SKM-1 (cell line): ENCODE measurements around the gene DNAAF1.
"Not testable (repeated sequence)": the region's sequence is repeated elsewhere in the genome, so short reads cannot be mapped to it uniquely, and the experiment has no call there.

ENCODE experiments used
- DNase-seq: peaks from one replicate; lab custom pipeline; 2025; ENCODE audit not compliant: unreplicated experiment; lab: John Stamatoyannopoulos, UW

The DNAAF1 gene

DNA sequence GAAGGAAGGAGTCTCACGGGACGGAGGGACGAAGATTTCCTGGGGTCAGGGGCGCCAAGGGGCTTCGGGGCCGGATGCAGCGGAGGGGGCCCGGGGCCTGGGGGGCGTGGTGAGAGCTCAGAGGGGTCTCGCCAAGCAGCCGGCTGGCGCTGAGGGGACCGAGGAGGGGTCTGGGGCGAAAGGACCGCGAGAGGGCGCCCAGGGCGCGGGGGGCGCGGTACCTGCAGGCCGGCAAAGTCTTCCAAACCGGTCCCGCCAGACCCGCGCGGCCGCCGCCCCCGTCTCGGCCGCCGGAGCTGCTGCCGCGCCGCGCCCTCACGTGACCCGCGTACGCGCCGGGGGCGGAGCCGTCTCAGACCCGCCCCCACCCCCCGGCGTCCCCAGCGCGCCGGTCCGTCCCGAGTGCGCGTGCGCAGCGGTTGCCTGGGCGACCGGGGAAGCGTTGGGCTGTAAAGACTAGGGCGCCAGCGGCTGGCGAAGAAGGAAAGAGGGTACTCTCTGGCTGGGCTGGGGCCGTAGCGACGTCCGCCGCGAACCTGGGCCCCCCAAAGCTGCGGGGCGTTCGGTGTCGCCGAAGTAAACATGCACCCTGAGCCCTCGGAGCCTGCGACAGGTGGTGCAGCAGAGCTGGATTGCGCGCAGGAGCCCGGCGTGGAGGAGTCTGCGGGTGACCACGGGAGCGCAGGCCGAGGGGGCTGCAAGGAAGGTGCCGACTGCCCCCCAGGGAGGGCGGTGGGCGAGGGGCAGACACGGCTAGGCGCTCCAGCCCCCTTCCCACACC, at the start of gene DNAAF1, which contains the start of gene HSDL1:
Gene DNAAF1 (plus strand): TSS at position 450 of the 781 bp plus-strand sequence. CDS start 133 bp downstream, at position 583.
Gene HSDL1 (minus strand): TSS at position 319 of the 781 bp plus-strand sequence. CDS start 13,856 bp downstream, outside the sequence.
- peak; percentile 72 for DNase-seq

DNA sequence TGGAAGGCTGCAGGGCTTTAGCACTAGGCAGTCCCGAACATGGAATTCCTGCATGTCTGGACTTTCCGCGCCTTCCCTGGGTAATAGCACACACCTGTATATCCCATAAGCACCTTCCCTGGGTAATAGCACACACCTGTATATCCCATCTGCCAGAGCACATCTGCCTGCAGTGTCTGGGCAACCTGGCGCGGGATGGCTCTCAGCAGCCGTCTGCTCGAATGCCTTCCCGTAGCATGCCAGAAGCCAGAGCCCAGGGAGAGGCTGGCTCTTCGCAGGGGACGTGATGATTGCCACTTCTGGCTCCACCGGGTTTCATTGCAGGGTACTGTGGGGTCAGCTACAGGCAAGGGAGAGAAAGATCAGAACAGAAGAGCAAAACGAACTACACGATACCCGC, 49.6 kb upstream of the DNAAF1 start:
- DNase-seq = no peak

DNA sequence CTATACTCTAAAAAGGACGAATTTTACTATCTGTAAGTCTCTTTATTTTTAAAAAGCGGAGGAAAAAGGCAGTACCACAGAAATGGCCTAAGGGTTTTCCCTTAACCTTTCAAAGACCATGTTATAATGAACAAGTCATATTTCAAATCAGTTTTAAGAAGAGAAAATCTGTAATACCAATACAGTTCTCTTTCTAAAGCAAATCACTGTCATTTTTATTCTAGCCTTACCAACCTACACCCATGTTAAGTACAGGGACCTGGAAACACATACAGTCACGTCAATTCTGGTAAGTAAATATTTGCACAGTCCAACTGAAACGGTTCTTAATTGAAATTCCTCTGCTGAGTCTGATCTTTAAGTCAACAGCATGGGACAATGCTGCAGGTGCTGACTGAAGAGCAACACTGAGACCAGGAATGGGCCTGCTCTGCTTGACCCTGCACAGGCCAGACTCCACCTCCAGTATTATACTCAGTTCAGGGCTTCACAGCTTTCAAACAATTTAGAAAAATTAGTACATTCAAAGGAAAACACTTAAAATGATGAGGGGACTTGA, 48.6 kb upstream of the DNAAF1 start:
- no peak for DNase-seq

DNA sequence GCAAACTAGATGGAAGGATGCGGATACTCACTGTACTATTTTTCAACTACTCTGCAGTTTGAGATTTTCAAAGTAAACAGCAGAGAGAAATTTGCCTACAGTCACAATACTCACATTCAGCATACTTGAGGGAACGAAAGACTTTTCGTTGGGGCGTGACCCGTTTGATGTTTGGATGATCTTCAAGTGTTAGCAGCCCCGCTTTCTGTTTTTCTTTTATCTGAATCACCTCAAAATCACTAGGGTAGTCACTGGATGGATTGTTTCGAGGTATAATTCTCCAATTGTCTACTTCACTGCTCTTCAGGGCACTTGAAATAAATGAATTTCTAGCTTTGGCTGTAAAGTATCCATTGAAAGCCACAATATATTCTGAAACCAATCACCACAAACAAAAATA, 46.2 kb upstream of the DNAAF1 start:
- no peak for DNase-seq

DNA sequence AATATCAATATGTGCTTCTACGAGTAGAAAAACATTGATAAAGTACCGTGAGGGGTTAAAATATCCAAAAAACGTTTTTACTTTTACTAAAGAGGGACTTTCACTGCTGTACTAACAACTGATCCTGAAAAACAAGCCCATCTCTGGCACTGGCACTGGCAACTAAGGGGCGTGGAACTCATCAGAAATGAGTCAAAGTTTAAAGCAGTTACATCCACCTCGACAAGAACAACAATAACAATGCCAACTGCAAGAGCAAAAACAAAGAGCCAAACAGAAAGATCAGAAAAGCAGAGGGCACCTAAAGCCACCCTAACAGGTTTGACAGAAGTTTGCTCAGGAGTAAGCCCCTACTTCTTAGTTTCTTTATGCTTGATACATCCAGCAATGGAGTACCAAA, 41.4 kb upstream of the DNAAF1 start:
- DNase-seq = no peak

DNA sequence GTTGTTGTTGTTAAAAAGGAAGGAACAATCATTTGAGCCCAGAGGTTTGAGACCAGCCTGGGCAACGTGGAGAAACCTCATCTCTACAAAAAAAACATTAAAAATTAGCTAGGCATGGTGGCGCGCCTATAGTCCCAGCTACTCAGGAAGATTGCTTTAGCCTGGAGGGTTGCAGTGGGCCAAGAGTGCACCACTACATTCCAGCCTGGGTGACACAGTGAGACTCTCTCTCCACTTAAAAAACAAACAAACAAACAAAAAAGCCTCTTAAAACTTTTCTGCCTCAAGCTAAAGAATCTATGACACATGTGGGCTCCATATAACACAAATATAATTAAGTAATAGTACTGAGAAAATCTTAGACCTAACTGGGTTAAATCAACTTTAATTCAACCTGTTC, 40.9 kb upstream of the DNAAF1 start:
- DNase-seq = no peak

DNA sequence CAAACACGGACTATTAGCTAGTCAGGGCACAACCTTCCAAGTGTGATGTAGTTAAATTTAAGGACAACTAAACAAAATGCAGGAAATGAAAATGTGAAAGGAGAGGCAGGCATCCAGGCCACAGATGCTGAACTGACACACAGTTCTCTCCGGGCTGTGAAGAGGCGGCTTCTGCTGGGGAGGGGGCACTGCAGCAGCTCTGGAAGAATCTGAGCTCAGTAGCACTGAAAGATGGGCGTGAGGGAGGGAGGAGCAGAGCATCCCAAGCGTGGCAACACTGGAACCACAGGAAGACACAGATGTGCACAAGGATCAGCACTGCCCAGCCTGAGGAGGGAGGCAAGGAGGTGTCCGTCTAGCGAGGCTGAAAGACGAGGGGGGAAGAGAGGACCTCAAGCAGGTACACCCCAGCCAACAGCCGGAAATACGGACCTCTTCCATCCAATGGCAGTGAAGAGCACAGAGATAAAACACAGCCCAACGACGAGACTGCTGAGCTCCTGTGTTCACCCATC, 39.8 kb upstream of the DNAAF1 start:
- no peak for DNase-seq

DNA sequence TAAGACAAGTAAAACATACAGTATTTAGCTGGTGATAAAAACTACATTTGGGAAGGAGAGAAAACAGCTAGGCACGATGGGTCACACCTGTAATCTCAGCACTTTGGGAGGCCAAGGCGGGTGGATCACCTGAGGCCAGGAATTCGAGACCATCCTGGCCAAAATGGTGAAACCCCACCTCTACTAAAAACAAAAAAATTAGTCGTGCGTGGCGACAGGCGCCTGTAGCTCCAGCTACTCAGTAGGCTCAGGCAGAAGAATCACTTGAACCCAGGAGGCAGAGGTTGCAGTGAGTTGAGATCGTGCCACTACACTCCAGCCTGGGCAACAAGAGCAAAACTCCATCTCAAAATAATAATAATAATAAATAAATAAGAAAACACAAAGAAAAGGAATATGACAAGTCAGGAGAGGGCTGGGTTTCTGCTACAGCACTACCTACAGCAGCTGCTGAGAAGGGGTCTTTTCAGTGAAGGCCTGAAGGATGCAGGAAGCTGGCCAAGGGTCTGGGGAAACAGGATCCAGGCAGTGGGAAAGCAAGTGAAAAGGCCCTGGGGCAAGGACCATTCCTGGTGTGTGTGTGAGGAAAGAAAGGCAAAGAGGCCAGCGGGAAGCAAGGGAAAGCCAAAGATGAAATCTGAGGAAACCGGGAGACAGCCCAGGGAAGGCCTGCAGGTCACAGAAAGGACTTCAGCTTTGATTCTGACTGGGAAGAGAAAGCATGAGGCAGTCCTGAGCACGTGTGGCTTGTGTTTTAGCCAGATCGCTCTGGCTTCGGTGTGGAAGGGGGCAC, 39.0 kb upstream of the DNAAF1 start:
- no peak for DNase-seq

DNA sequence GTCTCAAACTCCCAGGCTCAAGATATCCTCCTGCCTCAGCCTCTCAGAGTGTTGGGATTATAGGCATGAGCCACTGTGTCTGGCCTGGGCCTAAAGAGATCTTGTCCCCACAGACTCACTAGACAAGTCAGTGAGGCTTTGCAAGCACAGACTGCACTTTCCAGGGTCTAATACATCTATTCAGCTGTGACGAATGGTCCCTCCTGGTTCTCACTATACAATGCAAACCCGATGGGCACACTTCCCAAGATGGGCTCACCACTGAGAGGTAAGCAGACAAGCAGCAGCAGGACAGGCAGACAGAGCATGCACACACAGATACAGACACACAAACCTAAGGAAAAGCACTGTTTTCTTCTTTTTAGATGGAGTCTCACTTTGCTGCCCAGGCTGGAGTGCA, 37.2 kb upstream of the DNAAF1 start:
- no peak for DNase-seq

DNA sequence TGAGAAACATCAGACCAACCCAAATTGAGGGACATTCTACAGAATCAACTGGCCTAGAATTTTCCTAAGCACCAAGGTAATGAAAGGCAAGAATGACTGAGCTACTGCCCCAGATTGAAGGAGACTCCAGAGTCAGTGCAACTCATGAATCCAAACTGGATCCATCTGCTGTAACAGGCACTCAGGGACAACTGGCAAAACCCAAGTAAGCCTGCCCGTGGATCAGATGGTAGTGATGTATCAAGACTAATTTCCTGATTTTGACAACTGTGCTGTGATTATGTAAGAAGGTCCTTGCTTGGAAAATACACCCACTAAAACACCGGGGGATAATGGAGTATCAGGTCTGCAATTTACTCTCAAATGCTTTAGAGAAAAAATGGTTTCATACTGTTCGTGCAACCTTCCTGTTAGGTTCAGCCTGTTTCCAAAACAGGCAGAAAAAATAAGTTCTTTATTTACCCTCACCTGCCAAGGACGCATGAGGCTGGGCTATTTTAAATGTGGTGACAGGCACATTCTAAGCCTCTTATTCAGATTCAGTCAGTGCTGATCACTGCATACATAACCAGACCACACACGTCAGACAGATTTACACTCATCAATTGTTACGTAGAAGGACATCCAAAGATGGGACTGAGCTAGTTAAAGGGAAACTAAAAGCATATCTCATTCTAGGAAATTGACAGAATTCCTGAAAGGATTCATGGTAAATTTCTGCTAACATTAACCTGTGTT, 35.3 kb upstream of the DNAAF1 start:
- no peak for DNase-seq

DNA sequence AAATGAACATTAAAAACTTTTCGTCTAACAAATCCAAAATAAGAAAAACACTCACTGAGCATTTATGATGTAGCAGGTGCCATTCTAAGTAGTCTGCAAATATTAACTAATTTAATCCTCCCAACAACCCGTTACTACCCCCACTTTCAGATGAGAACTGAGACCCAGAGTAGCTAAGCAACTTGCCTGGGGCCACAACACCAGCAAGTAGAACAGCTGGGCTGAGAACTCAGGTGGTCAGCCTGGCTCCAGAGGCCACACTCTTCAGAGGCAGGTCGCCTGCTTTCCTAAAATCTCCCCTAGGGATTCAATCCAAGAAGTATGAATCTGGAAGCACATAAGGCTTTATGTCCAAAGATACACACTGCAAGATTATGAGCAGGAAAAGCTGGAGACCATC, 34.6 kb upstream of the DNAAF1 start:
- DNase-seq = no peak

DNA sequence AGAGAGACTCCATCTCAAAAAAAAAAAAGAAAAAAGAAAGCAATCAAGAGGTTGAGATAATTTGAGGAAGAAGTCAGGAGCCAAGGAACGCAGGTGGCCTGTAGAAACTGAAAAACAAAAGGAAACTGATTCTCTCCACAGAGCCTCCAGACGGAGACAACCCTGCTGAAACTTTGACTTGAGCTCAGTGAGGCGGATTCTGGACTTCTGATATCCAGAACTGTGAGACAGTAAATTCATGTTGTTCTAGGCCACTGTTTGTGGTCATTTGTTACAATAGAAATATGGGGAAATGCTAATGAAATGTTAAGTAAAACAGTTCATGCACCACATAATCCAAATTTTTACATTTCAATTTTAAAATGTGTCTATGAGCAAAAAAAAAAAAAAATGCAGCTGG, 33.6 kb upstream of the DNAAF1 start:
- DNase-seq = no peak

DNA sequence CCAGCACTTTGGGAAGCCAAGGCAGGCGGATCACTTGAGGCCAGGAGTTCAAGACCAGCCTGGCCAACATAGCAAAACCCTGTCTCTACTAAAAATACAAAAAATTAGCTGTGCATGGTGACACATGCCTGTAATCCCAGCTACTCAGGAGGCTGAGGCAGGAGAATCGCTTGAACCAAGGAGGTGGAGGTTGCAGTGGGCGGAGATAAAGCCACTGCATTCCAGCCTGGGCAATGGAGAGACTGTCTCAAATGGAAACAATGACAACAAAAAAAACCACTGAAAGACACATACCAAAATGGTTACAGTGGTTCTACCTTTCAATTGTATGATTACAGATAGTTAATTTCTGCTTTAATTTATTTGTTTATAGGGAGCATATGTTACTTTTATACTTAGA, 33.2 kb upstream of the DNAAF1 start:
- DNase-seq = not testable (repeated sequence)

DNA sequence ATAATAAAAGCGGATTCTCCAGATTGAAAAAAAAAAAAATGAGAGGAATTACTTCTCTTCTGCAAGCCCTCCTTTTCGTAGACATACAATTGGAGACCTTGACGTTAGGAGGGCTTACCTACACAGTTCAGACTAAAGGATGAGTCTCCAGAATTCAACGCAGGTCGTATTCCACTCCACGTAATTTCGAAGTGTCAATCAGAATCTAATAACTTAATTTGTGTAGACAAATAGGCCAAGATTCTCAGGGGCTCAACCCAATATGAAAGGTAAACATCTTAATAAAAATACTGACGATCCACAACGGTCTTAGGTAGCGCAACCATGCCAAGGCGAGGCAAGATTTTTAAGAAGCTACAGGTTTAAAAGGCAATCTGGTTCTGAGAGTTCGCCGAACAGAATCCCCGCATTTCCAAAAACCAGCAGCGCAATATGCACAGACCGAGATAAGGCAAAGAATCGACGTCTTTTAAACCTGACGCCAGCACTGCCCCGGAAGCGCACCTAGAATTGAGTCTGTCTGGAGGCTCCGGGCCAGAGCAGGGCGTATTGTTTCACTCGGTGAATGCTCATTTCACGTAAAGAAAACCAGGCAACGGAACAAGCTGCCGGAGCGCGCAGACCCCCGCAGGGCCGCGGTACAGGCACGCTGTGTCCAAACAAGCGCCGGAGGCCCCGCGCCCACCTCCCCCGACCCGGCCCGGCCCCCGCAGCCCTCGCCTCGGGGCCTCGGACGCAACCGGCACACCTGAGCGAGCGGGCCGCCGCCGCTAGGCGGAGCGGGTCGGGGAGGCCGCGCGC, 29.0 kb upstream of the DNAAF1 start:
- DNase-seq = no peak

DNA sequence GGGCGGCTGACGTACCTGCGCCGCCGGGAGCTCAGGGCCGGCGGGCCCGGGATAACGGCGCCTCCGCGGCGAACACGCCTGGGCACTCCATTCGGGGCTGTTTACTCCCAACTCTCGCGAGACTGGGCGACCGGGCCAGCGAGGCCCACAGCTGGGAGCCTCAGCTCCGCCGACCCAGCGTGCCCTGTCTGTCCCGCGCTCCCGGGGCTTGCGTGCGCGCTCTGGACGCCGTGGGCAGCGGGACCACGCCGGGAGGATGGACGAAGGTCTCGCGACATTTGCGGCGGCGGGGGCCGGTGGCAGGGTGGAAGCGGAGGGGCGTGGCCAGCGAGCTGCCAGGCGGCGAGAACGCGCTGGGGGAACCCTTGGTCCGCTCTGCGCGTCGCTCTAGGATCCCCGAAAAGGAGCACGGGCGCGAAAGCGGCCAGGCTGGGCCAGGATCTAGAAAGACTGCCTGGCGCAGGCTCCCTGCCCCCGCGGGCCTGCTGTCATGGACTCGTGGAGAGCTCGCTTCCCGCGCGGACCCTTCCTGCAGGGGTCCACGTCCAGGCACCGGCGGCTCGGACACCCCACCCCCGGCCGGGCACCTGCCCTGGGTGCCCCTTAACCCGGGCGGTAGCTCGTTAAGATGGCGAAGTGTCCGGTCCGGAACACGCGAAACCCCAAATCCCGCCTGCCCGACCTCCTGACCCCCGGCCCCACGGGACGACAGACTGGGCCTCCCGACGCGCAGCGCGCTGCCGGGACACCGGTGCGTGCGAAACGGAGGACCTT, 28.2 kb upstream of the DNAAF1 start, which contains the start of gene MBTPS1:
Gene MBTPS1 (minus strand): TSS at position 223 of the 774 bp plus-strand sequence. CDS start 15,159 bp downstream, outside the sequence.
- peak; percentile 93 for DNase-seq

DNA sequence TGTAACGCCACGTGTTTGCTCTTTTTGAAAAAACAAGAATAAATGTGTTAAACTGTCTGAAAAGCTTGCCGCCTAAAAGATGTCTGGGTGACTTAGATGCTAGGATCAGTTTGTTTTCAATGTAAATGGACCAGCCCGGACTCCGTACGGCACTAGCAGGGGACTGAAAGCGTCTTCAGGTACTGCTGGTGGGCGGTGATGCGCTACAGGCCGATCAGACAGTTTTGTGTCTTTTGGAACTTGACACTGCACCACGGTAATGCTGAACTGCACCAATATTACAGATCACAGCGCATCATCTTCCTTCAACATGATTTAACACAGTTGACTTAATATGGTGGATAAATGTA, 27.6 kb upstream of the DNAAF1 start:
- DNase-seq = no peak

DNA sequence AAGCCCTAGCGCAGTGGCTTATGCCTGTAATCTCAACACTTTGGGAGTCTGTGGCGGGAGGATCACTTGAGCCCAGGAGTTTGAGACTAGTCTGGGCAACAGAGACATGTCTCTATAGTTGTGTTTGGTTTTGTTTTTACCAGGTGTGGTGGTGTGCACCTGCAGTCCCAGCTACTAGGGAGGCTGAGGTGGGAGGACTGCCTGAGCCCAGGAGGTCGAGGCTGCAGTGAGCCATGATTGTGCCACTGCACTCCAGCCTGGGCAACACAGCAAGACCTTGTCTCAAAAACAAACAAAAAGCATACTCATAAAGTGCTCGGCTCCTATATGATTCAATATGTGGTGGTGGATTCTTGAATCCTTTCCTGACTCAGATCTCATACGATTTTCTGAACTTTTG, 26.8 kb upstream of the DNAAF1 start:
- not testable (repeated sequence) for DNase-seq

DNA sequence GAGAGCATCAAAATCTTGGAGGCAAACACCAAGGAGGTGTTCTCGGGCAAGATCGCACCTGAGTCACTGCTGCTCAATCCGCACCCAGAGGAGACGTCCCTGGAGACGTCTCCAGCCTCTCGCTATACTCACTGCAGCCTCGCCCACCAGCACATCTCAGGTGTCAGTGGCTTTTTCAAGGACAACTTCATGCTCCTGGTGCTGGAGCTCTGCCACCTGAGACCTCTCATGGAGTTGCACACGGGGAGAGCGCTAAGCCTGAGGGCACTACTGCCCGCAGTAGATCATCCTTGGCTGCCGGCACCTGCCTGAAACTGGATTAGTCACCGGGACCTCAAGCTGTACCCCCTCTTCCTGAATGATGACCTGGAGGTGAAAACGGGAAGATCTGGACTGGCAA, 25.7 kb upstream of the DNAAF1 start:
- DNase-seq = no peak

DNA sequence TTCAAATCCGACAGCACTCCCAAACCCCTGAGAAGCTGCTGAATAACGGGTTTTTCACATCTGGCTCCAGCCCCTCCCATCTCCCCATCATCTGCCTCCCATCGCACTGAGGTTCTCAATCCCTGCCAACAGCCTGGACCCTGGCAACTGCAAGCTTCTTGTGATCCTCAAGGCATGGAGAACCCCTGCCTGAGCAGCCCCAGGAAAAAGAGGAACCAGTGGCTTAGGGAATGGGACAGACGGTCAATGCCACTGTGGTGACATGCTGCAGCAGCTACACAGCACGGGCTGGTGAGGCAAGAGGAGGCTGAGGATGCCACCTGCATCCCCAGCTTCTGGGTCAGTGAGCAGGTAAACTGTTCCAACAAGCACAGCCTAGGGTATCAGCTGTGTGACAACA, 25.1 kb upstream of the DNAAF1 start:
- no peak for DNase-seq
